Measurements from ENCODE around the gene PRX. TPM values are rescaled to one million over a fixed set of nuclear protein-coding genes. Genes with fewer than 3 reads are reported as not detected.

The PRX gene
- total and polyA plus RNA-seq, 4 donors: 6.1 to 51.7 (median 19.2) TPM

DNA sequence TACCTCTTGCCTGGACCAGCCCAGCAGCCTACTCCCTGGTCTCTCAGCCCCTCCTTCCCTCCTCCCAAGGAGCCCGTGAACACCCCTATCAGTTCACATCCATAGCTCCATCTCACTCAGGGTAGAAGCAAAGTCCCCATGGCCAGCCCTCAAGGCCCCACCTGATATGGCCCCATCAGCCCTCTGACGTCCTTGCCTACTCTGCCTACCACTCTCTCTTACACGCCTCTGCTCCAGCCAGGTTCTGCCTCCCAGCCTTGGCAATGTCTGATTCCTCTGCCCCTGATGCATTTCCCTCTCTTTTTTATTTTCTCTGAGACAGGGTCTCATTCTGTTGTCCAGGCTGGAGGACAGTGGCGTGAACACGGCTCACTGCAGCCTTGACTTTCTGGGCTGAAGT lies 38.8 kb upstream of the PRX start:
- H3K4me1 ChIP-seq (ENCODE audit: control insufficient read depth, insufficient read depth, low read length): no peaks in the 10 kb centered on the region
- no peaks in the 10 kb centered on the region for H3K9me3 ChIP-seq (ENCODE audit: control insufficient read depth, insufficient read depth, low read length)
- H3K36me3 ChIP-seq (ENCODE audit: control insufficient read depth, insufficient read depth, low read length): peaks cover 3% of the 10 kb centered on the region
- no peak overlapping the region for H3K4me3 ChIP-seq (ENCODE audit: low read depth, low read length)
- DNase-seq (ENCODE audit: low read depth in 4 of 6, low spot score in 6 of 6): no peak
- H3K27me3 ChIP-seq (ENCODE audit: control insufficient read depth, insufficient read depth, low read length): no peaks in the 10 kb centered on the region
- H3K27ac ChIP-seq (ENCODE audit: low read depth, low read length): no peak overlapping the region
- 55% methylated on average over 5 of the region's 5 CpGs for WGBS (ENCODE audit: insufficient coverage)

- no peak overlapping the region for H3K27ac ChIP-seq (ENCODE audit: low read depth, low read length)
- no peak for DNase-seq (ENCODE audit: low read depth in 4 of 6, low spot score in 6 of 6)
- no peaks in the 10 kb centered on the region for H3K27me3 ChIP-seq (ENCODE audit: control insufficient read depth, insufficient read depth, low read length)
- H3K4me3 ChIP-seq (ENCODE audit: low read depth, low read length): no peak overlapping the region
- H3K9me3 ChIP-seq (ENCODE audit: control insufficient read depth, insufficient read depth, low read length): no peaks in the 10 kb centered on the region
- H3K4me1 ChIP-seq (ENCODE audit: control insufficient read depth, insufficient read depth, low read length): no peaks in the 10 kb centered on the region
- WGBS (ENCODE audit: insufficient coverage): 100% methylated on average over 2 of the region's 4 CpGs
- peaks cover 3% of the 10 kb centered on the region for H3K36me3 ChIP-seq (ENCODE audit: control insufficient read depth, insufficient read depth, low read length)
These were observed 37.5 kb upstream of the PRX start for GRCh38 chr19:40450664-40451063.

DNA sequence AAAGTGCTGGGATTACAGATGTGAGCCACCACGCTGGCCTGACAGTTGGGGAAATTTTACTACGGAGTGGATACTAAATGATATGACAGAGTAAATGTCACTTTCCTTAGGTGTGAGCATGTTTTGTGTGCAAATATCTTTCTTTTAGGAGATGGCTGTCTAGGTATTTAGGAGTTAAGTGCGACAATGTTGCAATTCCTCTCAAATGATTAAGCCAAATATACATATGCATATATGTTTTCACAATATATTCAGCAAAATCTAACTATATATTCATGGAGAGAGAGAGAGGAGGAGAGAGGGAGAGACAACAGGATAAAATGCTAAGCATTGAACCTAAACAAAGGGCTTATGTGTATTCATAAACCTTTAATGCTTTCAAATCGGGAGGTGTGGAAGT lies 36.3 kb upstream of the PRX start:
- no peaks in the 10 kb centered on the region for H3K9me3 ChIP-seq (ENCODE audit: control insufficient read depth, insufficient read depth, low read length)
- 87% methylated on average over 3 of the region's 4 CpGs for WGBS (ENCODE audit: insufficient coverage)
- no peak overlapping the region for H3K27ac ChIP-seq (ENCODE audit: low read depth, low read length)
- no peak for DNase-seq (ENCODE audit: low read depth in 4 of 6, low spot score in 6 of 6)
- no peaks in the 10 kb centered on the region for H3K27me3 ChIP-seq (ENCODE audit: control insufficient read depth, insufficient read depth, low read length)
- H3K4me3 ChIP-seq (ENCODE audit: low read depth, low read length): no peak overlapping the region
- peaks cover 6% of the 10 kb centered on the region for H3K4me1 ChIP-seq (ENCODE audit: control insufficient read depth, insufficient read depth, low read length)
- peaks cover 3% of the 10 kb centered on the region for H3K36me3 ChIP-seq (ENCODE audit: control insufficient read depth, insufficient read depth, low read length)

DNA sequence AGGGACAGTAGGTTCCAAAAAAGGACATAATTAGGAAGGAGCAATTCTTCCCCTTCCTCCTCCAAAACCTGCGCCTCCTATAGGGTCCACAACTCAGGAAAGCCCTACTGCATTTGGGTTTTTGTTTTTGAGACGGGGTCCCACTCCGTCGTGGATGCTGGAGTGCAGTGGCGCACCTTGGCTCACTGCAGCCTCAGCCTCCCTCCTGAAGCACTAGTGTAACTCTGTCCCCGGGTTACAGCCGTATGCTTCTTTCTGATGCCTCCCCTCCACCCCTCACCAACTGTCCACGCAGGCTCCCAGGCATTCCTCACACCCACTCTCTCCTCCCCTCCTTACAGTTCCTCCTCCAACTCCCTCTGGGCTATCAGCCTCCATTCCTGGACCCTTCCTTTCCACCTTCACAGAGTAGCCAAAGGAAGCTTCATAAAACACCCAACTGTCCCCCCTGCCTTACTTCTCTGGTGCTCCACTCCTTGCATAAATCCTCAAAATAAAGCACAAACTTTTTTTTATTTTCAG lies 33.1 kb upstream of the PRX start:
- H3K4me1 ChIP-seq (ENCODE audit: control insufficient read depth, insufficient read depth, low read length): peaks cover 16% of the 10 kb centered on the region
- WGBS (ENCODE audit: insufficient coverage): 74% methylated on average over 7 of the region's 8 CpGs
- no peak for DNase-seq (ENCODE audit: low read depth in 4 of 6, low spot score in 6 of 6)
- no peaks in the 10 kb centered on the region for H3K27me3 ChIP-seq (ENCODE audit: control insufficient read depth, insufficient read depth, low read length)
- peaks cover 10% of the 10 kb centered on the region for H3K36me3 ChIP-seq (ENCODE audit: control insufficient read depth, insufficient read depth, low read length)
- H3K27ac ChIP-seq (ENCODE audit: low read depth, low read length): no peak overlapping the region
- H3K9me3 ChIP-seq (ENCODE audit: control insufficient read depth, insufficient read depth, low read length): no peaks in the 10 kb centered on the region
- H3K4me3 ChIP-seq (ENCODE audit: low read depth, low read length): no peak overlapping the region

- peak overlapping the region; percentile 42 for H3K27ac ChIP-seq (ENCODE audit: low read depth, low read length)
- H3K27me3 ChIP-seq (ENCODE audit: control insufficient read depth, insufficient read depth, low read length): no peaks in the 10 kb centered on the region
- peaks cover 16% of the 10 kb centered on the region for H3K4me1 ChIP-seq (ENCODE audit: control insufficient read depth, insufficient read depth, low read length)
- DNase-seq (ENCODE audit: low read depth in 4 of 6, low spot score in 6 of 6): peak in 1 of 6 donors; percentile 26
- H3K9me3 ChIP-seq (ENCODE audit: control insufficient read depth, insufficient read depth, low read length): no peaks in the 10 kb centered on the region
- peaks cover 15% of the 10 kb centered on the region for H3K36me3 ChIP-seq (ENCODE audit: control insufficient read depth, insufficient read depth, low read length)
- H3K4me3 ChIP-seq (ENCODE audit: low read depth, low read length): no peak overlapping the region
- 72% methylated on average over 7 of the region's 9 CpGs for WGBS (ENCODE audit: insufficient coverage)
These were observed 32.6 kb upstream of the PRX start for GRCh38 chr19:40445780-40446262.

DNA sequence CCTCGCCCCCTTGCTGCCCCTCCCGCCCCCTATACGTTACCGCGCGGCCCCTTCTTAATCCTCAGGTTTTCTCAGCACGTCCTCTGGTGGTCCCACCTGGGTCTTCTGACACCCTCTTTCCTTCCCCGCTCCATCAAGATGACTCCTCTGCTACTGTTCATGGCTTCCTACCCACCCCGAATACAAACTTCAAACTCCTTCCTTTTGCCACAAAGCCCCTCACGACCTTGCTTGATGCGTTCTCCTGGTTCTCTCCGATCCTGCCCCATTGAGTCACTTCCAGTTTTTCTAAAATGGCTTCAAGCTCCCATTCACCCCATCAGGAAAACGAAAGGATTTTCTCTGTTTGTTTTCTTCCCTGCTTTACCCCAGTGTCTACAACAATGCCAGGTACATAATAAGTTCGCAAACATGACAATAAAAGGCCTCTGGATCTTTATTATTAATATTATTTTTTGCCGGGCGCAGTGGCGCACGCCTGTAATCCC lies 31.7 kb upstream of the PRX start:
- Histone ChIP-seq H3K4me3 (ENCODE audit: low read depth, low read length) (peak overlapping the region; percentile 89), H3K27ac (ENCODE audit: low read depth, low read length) (peak overlapping the region; percentile 99), H3K27me3 (ENCODE audit: control insufficient read depth, insufficient read depth, low read length) (no peaks in the 10 kb centered on the region), H3K4me1 (ENCODE audit: control insufficient read depth, insufficient read depth, low read length) (peaks cover 16% of the 10 kb centered on the region), H3K36me3 (ENCODE audit: control insufficient read depth, insufficient read depth, low read length) (peaks cover 20% of the 10 kb centered on the region), H3K9me3 (ENCODE audit: control insufficient read depth, insufficient read depth, low read length) (no peaks in the 10 kb centered on the region)
- under 1% methylated on average over 12 of the region's 18 CpGs for WGBS (ENCODE audit: insufficient coverage)
- no peak for DNase-seq (ENCODE audit: low read depth in 4 of 6, low spot score in 6 of 6)

- peaks cover 16% of the 10 kb centered on the region for H3K4me1 ChIP-seq (ENCODE audit: control insufficient read depth, insufficient read depth, low read length)
- H3K36me3 ChIP-seq (ENCODE audit: control insufficient read depth, insufficient read depth, low read length): peaks cover 20% of the 10 kb centered on the region
- WGBS (ENCODE audit: insufficient coverage): under 1% methylated on average over 72 of the region's 72 CpGs
- H3K27me3 ChIP-seq (ENCODE audit: control insufficient read depth, insufficient read depth, low read length): no peaks in the 10 kb centered on the region
- peak in 5 of 6 donors; percentile 93 to 99 (median 94) for DNase-seq (ENCODE audit: low read depth in 4 of 6, low spot score in 6 of 6)
- H3K4me3 ChIP-seq (ENCODE audit: low read depth, low read length): peak within 1 kb of the TSS; percentile 89
- no peaks in the 10 kb centered on the region for H3K9me3 ChIP-seq (ENCODE audit: control insufficient read depth, insufficient read depth, low read length)
- peak within 1 kb of the TSS; percentile 99 for H3K27ac ChIP-seq (ENCODE audit: low read depth, low read length)
These were observed 31.0 kb upstream of the PRX start, which contains the start of gene SERTAD3 for GRCh38 chr19:40444000-40444824. TSS of gene SERTAD3 (minus strand) at chr19:40444335. CDS start at chr19:40442080, 2,255 bp downstream.

- Histone ChIP-seq H3K4me3 (ENCODE audit: low read depth, low read length) (peak overlapping the region; percentile 89), H3K36me3 (ENCODE audit: control insufficient read depth, insufficient read depth, low read length) (peaks cover 20% of the 10 kb centered on the region)
- WGBS (ENCODE audit: insufficient coverage): under 1% methylated on average over 50 of the region's 52 CpGs
These were observed 30.2 kb upstream of the PRX start for GRCh38 chr19:40443131-40443999.

More at GRCh38 chr19:40443131-40443999, 30.2 kb upstream of the PRX start:
- no peaks in the 10 kb centered on the region for H3K9me3 ChIP-seq (ENCODE audit: control insufficient read depth, insufficient read depth, low read length)
- peaks cover 16% of the 10 kb centered on the region for H3K4me1 ChIP-seq (ENCODE audit: control insufficient read depth, insufficient read depth, low read length)
- H3K27me3 ChIP-seq (ENCODE audit: control insufficient read depth, insufficient read depth, low read length): no peaks in the 10 kb centered on the region
- H3K27ac ChIP-seq (ENCODE audit: low read depth, low read length): peak overlapping the region; percentile 99
- peak in 5 of 6 donors; percentile 87 to 100 (median 95) for DNase-seq (ENCODE audit: low read depth in 4 of 6, low spot score in 6 of 6)
